Thyroid gland (tissue), 4 donors: ENCODE results near the gene FASLG.

Source experiments
- CTCF ChIP-seq, 6 experiments: fragments of 200-600 bp in 3 of 6; fragments of 450-650 bp in 3 of 6; sonication (generic) in 3 of 6; IDR thresholded peaks; one replicate each; pipeline ENCODE4 v1.5.1; 2016 to 2019; ENCODE audit warnings: antibody characterized with exemption in 6 of 6, mild to moderate bottlenecking in 2 of 6, inconsistent platforms in 1 of 6, moderate library complexity in 1 of 6
- POLR2A ChIP-seq, 2 donors: fragments of 450-650 bp; IDR thresholded peaks; one replicate each; pipeline ENCODE4 v1.6.1; 2017; ENCODE audit warnings: antibody characterized with exemption in 2 of 2, mild to moderate bottlenecking in 2 of 2, moderate library complexity in 1 of 2

- TF ChIP-seq CTCF (IDR thresholded peaks at IDR 0.05) (no peak), POLR2A (IDR thresholded peaks at IDR 0.05) (no peak)
Observed at GRCh38 chr1:172661107-172661506, 2.2 kb downstream of the FASLG start.
